Skeletal muscle cell (primary cell): ENCODE measurements around the gene FCHSD1.

Experiments
- DNase-seq: peaks from one replicate; pipeline ENCODE4 v3.0.0-alpha.2; 2010; ENCODE audit warnings: low read depth
- H3K4me3 ChIP-seq: 2 replicates; pipeline ENCODE4 v1.5.1; 2011; ENCODE audit warnings: low read depth, mild to moderate bottlenecking, control low read depth, low read length, moderate library complexity

The FCHSD1 gene

DNA sequence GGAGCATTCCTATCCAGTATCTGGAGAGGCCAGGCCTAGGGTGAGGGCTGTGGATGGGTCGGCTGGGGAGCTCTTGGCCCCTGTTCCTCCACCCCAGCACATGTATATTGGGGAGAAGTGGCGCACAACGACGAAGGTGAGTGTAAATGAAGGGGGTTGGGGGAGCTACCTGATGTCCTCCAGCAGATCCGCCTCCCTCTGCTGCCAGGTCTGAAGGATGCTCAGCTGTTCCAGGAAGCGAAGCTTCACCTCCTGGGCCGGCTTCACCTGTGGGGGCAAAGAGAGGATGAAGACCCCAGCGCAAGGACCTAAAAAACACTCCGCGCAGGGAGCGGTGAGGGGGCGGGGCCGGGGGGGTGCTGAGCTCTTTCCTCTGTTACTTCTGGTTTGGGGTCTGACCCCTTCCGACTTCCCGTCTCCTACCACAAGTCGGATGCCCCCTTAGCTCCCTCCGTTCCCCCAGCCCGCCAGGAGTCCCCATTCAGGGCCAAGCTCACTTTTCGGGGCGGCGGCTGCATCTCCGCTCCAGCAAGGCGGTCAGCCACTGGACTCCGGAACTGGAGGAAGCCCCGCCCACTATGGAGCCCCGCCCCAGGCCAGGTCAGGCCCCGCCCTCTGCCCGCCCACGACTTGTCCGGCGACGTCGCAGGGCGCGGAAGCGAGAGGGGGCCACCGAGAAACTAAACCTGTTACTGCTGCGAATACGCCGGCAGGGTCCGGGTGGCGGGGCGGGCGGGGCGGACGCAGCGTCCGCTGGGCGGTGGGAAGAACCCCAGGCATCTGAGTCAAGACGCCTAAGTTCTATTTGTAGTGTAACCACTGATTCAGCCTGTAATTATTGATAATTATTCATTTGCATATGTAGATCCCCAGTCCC, at the start of gene FCHSD1:
Gene FCHSD1, minus strand, starts transcription at position 568 of the 877 bp plus-strand sequence. Its CDS starts 50 bp downstream, at position 518.
- DNase-seq = peak; percentile 31
- H3K4me3 ChIP-seq = peak within 1 kb of the TSS; percentile 74

DNA sequence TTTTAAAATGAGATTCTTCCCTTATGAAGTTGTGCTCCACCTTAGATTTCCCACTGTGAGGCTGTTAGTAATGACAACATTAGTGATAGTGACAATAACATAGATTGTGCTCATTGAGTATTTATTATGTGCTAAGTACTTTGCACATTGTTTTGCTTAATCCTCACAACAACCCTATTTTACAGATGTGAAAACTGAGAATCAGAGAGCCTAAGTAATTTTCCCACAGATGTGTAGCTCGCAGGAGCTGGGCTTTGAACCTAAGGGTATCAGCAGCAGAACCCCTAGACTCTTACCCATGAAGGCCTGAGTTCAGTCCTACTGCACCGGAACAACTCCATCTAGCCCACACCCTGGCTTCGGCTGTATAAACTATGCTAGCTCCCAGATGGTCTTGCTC, 46.4 kb upstream of the FCHSD1 start:
- no peak overlapping the region for H3K4me3 ChIP-seq
- DNase-seq = no peak

DNA sequence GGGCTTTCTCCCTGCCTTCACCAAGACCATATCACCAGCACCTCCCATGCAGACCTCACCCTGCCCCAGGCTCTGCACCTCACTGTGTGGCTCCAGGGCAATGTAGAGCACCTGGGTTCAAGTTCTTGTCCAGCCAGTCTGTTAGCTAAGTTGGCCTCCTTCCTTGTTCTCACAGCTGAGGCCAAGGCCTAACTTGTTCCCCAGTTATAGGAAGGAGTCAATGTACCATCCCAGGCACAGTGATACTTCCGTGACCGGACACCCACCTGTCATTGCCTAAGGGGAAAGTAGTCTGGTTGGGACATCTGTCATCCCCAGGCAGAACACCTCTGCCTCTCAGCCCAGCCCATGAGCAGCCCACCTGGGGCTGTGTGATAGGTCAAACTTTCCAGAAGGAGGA, 45.2 kb upstream of the FCHSD1 start:
- no peak for DNase-seq
- no peak overlapping the region for H3K4me3 ChIP-seq

DNA sequence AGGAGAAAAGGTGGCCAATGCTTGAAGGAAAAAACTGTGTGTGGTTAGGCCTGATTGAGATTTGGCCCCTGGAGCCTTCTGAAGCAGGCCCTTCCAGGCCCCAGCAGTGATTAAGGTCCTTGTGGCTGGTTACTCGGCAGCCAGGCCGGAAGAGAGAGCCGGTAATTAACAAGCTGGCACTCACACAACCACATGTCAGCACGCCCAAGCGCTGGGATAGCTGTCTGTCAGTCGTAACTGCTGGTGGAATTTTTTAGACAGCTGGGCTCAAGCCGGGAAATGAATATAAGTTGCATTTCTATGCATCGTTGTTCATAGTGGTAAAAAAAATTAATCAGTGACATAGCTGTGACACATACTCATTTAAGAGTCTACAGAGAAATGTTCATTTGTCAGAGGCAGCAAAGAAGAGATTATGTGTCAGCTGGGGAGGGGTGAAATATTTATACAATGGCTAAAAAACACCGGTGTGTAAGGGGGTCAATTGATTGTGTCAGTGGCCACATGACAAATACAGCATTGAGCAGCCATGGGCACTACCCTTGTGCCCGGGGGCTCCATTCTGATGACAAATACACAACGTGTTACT, 44.5 kb upstream of the FCHSD1 start:
- H3K4me3 ChIP-seq = no peak overlapping the region
- DNase-seq = no peak

DNA sequence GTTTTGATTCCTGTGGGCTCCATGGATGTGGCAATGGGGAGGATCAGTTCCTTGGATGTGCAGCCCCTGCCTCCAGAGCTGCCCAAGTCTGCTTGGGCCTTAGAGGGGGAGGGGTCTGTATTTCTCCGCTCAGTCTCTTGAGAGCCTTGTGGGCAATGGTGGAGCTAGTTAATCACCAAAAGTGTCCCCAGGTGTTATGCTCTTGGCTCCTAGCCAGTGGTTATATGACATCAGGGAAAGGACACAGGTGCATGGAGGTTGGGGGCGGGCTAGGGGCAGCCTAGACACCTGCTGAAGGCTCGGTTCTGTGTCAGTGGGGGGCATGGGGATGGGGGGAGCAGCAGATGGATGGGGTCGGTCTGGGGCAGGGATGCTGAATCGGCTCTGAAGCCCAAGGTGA, 43.3 kb upstream of the FCHSD1 start:
- no peak overlapping the region for H3K4me3 ChIP-seq
- no peak for DNase-seq

DNA sequence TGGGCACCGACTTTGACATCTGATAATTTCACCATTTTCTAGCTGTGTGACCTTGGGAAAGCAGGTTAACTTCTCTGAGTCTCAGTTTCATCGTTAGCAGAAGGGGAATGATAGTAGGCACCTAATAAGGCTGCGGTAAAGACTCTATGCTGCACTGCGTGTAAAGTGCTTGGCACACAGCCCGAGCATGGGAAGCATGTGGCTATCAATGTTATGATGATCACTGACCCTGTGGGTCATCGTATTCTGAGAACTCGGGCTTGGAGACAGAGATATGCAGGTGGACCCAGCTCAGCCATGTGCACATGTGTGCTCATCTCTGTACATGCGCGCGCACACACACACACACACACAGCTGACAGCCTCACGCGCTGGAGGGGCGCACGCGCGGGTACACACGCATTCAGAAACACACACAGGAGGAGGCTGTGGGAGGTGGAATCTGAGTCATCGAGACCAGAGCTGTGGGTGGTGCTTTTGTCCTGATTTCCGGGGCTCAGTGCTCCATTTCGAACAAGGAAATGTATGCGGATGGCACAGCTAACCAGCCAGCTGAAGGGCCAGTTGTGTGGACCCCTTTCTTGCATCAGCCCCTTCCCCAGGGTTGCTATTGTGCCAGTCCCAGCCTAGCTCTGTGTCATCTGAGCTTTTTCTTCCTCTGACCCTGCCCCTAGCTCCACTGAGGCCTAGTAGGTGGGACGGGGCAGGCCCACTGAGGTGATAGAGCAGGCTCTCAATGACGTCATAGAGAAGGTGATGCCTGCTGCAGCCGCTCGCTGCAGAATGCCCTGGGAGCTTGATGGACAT, 41.9 kb upstream of the FCHSD1 start:
- DNase-seq = no peak
- H3K4me3 ChIP-seq = no peak overlapping the region

DNA sequence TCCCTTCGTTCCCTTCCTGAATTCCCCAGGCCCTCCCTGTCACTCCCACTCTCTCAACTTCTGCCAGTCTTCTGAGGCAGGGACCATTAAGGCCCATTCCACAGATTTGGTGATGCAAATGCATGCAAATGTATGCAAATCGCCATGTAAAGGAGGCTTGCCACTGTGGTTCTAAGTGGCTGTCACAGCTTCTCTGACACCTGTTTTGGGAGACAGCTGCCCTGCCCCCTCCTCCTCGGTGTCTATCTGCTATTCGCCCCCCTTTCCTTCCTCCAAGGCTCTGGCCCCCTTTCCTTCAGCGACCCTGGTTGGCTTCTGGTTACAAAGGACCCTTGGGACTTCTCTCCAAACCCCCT, 41.3 kb upstream of the FCHSD1 start:
- no peak for DNase-seq
- peak overlapping the region; percentile 42 for H3K4me3 ChIP-seq

DNA sequence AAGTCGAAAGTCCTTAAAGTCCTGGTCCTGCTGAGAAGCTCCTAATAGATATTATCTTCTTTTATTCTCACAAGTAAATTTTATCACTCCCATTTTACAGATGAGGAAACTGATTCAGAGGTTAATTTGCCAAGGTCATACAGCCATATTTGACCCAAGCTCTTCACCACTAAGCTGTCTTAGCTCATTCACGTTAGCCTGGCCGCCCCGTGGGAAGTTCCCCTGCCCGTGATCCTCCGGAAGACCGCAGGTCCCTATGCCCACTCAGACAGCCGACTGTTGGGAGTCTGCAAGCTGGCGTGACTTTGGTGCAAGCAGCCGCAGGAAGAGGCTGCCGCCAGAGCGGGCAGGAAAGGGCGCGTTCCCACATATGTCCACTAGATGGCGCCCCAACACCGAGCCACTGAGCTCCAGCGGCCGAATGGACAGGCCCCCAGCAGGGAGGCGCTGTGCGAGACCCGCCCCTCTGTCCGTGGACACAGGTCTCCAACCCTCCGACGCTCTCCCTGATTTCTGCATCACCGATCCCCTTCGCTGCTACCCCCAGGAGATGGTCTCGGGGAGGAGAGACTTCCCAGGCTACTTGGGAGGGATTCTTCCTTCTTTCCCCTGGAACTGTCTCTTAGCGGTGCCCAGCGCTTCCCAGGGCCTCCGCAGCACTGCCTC, 40.8 kb upstream of the FCHSD1 start:
- H3K4me3 ChIP-seq = peak overlapping the region; percentile 42
- DNase-seq = no peak

DNA sequence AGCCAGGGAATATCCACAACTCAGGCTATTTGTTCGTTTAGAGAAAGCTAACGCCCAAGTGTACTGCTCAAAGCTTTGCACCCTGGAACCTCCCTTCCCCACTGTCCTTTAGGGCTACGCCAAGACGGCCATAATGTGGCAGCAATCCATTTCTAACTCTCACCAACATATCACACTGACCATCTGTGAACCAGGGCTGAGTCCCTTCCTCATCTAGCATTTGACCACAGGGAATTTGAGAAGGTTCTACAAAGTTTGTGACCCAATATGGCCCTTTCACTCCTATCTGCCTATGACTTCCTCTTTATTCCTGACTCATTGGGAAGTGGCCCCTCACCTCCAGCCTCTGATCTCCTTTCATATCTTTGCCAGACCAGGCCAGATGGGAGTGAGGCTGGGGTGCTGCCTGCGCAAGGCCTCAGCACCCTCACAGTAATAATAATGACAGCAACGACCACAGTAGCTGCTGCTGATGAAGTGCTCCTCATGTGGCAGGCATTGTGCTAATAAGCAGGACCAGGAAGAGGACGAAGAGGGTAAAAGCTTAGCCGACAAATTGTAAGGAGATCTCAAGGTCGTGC, 40.2 kb upstream of the FCHSD1 start:
- no peak overlapping the region for H3K4me3 ChIP-seq
- DNase-seq = no peak

DNA sequence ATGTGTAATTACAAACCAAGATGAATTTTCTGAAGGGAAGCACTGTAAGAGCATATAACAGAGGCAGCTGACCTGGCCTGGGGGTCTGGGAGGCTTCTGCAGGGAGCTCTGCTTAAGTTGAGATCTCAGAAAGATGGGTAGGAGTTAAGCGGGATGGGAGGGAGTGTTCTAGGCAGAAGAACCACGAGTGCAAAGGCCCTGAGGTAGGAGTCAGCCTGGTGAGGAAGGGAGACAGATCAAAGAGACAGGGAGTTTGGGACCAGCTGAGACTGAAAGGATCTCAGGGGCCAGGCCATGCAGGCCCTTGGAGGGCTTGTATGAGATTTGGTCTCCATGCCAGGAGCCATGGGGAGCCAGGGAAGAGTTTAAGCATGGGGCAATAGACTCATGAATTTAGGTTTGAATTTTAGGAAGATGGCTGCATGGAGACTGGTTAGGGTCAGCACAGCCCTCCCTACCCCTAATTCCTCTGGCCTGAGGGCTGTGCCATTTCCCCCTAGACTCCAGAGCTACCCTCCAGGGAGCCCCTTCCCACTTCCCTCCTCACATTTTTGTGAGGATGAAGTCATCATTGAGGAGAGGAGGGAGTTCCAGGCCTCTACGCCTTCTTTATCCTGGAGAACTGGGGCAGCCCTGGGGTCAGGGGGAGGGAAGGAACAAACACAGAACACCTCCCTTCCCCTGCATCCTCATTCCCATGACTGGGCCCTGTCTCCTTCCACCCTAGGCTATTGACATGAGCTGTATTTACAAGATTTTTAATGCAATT, 35.6 kb upstream of the FCHSD1 start:
- DNase-seq = no peak
- no peak overlapping the region for H3K4me3 ChIP-seq

DNA sequence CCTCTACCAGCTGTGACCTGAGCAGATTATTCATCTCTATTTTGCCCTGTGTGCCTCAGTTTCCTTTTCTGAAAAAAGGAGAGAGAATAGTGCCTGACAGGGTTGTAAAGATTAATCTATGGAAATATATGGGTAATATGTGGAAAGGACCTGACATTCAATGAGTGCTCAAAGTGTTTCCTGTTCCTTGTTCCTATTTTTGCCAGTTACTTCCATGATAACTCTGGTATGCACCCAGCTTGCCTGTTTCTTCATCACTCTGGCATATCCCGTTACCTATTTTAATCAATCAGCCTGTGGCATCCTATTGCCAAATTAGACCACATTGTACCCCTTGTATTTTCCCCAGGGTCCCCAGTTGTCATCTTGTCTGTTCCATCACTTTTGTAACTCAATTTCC, 34.4 kb upstream of the FCHSD1 start:
- no peak overlapping the region for H3K4me3 ChIP-seq
- DNase-seq = no peak

DNA sequence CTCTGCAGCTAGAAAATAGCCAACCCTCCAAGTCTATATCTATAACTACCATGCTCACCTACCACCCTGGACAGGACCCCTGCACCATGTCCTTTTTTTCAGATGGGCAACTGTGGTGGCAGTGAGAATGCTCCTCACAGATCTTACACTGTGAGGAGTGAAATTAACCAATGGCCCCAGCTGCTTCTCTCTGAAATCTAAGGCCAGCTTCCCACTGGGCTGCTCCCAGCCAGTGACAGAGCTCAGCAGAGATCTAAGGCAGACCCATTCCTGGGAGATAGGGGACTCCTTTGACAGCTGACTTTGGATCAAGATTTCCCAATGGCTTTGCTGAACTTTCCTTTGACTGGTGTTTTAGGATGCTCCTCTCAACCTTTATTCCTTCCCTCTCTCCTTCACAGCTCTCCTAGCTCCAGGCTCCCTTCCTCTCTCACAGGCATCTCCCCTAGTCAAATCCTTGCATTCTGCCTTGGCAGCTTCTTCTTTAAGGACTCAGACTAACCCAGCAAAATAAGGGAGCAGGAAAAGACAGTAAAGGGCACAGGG, 32.5 kb upstream of the FCHSD1 start:
- H3K4me3 ChIP-seq = no peak overlapping the region
- no peak for DNase-seq

DNA sequence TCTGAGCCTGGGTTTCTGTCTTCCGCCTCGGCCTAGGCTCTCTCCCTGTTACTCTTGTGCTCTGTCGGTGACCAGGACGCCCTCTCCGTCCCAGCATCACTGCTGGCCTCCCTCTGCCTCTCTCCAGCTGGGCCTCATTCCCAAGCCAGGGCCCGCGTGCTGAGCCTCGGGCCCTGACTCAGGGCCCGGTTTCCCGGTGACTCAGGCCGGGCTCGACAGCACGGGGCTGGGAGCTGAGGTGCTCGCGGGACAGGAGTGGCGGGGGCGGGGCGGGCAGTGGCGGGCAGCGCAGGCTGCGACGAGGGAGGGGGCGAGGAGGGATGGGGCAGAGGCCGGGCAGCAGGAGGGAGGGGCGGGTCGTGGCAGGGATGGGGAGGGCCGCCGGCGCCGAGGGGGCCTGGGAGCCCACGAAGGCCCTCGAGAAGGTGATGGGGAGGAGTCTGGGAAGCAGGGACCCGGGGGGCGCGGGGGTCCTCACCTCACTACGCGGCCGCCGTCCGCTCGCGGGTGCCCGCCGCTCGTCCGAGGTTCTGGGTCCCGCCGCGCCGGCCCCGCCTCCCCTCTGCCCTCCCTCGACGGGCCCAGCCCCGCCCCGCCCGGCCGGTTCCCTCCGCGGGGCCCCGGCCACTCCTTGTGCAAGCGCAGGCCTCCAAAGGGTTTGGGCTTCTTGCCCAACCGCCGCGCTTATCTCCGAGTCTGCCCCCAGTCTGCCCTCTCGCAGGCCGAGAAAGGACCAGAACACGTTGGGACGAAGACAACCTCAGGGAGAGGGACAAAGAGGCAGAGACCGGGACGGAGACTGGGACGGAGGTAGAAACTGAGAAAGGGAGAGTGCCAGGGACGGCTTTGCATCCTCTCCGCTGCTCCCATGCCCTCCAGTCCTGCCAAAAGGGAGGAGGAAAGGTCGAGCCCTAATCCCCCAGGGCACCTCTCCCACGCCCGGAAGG, 30.8 kb upstream of the FCHSD1 start, which contains the start of gene ARAP3:
Gene ARAP3, minus strand, starts transcription at position 536 of the 947 bp plus-strand sequence. CDS start 1,744 bp downstream, outside the sequence.
- H3K4me3 ChIP-seq = peak within 1 kb of the TSS; percentile 47
- peak; percentile 60 for DNase-seq

DNA sequence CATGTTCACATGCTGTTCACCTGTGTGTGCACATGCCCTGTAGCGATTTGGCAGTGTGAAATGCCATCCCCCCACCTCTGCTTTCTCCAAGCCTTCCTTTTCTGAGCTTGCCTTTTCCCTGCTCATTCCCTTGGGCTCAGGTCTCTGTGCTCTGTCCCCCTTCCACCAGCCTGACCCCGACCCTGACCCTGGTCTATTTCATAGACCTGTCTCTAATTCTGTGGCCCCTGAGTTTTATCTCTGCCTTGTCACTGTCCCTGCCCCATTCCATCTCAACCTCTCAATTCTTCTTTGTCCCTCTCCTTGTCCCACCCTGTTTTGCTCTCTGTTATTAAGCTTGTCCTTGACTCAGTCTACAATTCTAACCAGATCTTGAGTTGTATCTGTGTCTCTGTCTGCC, 30.1 kb upstream of the FCHSD1 start:
- DNase-seq = no peak
- peak overlapping the region; percentile 47 for H3K4me3 ChIP-seq

DNA sequence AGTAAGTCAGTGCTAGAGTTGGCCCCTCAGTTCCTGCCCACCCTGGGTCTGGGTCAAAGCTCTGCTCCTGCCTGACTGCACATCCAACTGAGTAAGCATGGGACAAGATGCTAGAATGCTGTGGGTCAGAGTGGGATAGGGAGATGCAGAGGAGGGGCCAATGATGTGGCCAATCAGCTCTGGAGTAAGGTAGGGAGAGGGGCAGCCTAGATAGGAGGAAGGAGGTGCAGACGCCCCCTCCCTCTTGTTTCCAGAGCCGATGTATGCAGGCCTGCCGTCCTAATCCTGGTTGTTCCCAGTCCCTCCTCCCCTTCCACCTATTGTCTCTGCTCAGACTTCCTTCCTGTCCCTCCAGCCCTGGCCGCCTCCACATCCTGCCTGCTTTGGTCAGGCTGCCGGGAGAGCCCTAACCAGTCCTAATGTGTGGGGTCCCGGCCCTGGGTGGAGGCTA, 29.6 kb upstream of the FCHSD1 start:
- H3K4me3 ChIP-seq = peak overlapping the region; percentile 47
- DNase-seq = no peak

DNA sequence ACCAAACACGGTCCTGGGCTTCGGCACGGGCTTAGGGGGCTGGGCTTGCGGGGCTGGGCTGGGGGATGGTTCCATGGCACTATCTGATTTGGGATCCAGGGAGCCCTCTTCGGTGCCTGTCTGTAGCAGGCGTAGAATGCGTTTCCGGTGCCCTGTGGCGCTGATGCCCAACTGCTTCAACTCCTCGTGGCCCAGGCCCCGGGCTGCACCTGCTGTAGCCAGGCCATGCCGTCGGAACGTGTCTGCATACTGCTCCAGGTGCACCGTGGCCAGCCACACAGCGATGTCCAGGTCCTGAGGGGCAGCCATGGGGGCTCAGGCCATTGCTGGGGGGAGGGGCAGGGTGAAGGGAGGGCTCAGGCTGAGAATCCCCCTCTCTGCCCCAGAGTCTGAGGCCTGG, 29.0 kb upstream of the FCHSD1 start:
- H3K4me3 ChIP-seq = no peak overlapping the region
- DNase-seq = no peak

DNA sequence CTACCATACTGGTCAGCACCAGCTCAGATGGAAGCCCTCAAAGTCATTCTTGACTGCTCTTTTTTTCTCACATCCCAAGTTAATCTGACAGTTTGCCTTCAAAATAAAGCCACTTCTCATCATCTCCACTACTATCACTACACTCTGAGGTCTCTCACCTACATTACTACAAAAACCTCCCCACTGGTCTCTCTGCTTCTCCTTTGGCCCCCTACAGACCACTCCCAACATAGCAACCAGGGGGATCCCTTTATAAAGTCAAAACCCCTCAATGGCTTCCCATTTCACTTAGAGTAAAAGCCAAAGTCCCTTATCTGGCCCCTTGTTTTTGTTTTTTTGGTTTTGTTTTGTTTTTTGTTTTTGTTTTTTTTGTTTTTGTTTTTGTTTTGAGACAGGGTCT, 26.2 kb upstream of the FCHSD1 start:
- no peak for DNase-seq
- H3K4me3 ChIP-seq = no peak overlapping the region
